ENCODE measurements around the gene NHERF2. TPM values are rescaled to one million over a fixed set of nuclear protein-coding genes. Genes with fewer than 3 reads are reported as not detected.

Gene NHERF2
- total RNA-seq, 1 donor from 2014 or later, result 343 TPM

- Histone ChIP-seq H3K27ac (peak overlapping the region; percentile 69), H3K27me3 (ENCODE audit: low read depth) (peaks cover 27% of the 10 kb centered on the region), H3K9me3 (no peaks in the 10 kb centered on the region), H3K4me3 (peak overlapping the region; percentile 57), H3K4me1 (peaks cover 21% of the 10 kb centered on the region), H3K36me3 (peaks cover 11% of the 10 kb centered on the region)
- TF ChIP-seq CTCF (IDR thresholded peaks at IDR 0.05), result no peak
- intact Hi-C loops (cut with DNase I), result no loop called here
- DNase-seq, result no peak
- ATAC-seq, result no peak
Observed at GRCh38 chr16:1991588-1991947, 35.1 kb upstream of the NHERF2 start.

- Histone ChIP-seq H3K36me3 (peaks cover 11% of the 10 kb centered on the region), H3K4me3 (peak overlapping the region; percentile 57), H3K9me3 (no peaks in the 10 kb centered on the region), H3K27ac (peak overlapping the region; percentile 69), H3K4me1 (peaks cover 27% of the 10 kb centered on the region), H3K27me3 (ENCODE audit: low read depth) (peaks cover 27% of the 10 kb centered on the region)
- ATAC-seq, result peak; percentile 89 to 94
- DNase-seq, result peak; percentile 97
- no peak for TF ChIP-seq CTCF (IDR thresholded peaks at IDR 0.05)
- intact Hi-C loops (cut with DNase I), result no loop called here
Observed at GRCh38 chr16:1991948-1992703, 34.6 kb upstream of the NHERF2 start.

- peak overlapping the region; percentile 19 for H3K4me3 ChIP-seq
- peaks cover 27% of the 10 kb centered on the region for H3K4me1 ChIP-seq
- DNase-seq (peak; percentile 58), ATAC-seq (peak; percentile 0 to 12)
- H3K9me3 ChIP-seq, result no peaks in the 10 kb centered on the region
- peaks cover 27% of the 10 kb centered on the region for H3K27me3 ChIP-seq (ENCODE audit: low read depth)
- no peak overlapping the region for H3K27ac ChIP-seq
- no peak for TF ChIP-seq CTCF (IDR thresholded peaks at IDR 0.05)
- intact Hi-C loops (cut with DNase I), result no loop called here
- peaks cover 15% of the 10 kb centered on the region for H3K36me3 ChIP-seq
Observed at GRCh38 chr16:1992704-1993317, 33.9 kb upstream of the NHERF2 start.

- Histone ChIP-seq H3K27ac (no peak overlapping the region), H3K9me3 (no peaks in the 10 kb centered on the region), H3K27me3 (ENCODE audit: low read depth) (peaks cover 23% of the 10 kb centered on the region), H3K36me3 (peaks cover 24% of the 10 kb centered on the region), H3K4me1 (peaks cover 33% of the 10 kb centered on the region), H3K4me3 (no peak overlapping the region)
- TF ChIP-seq CTCF (IDR thresholded peaks at IDR 0.05), result no peak
- no peak for ATAC-seq
- DNase-seq, result peak; percentile 46
- intact Hi-C loops (cut with DNase I), result no loop called here
Observed at GRCh38 chr16:1993731-1994131, 33.0 kb upstream of the NHERF2 start.

GRCh38 chr16:1997494-1998359 lies 29.0 kb upstream of the NHERF2 start:
- Histone ChIP-seq H3K4me3 (no peak overlapping the region), H3K27me3 (ENCODE audit: low read depth) (no peaks in the 10 kb centered on the region), H3K4me1 (peaks cover 13% of the 10 kb centered on the region), H3K27ac (peak overlapping the region; percentile 51), H3K36me3 (peaks cover 64% of the 10 kb centered on the region), H3K9me3 (no peaks in the 10 kb centered on the region)
- no peak for TF ChIP-seq CTCF (IDR thresholded peaks at IDR 0.05)
- no peak for DNase-seq
- no peak for ATAC-seq
- intact Hi-C loops (cut with DNase I), result no loop called here

Data from lower lobe of right lung (tissue), 2 donors.